ENCODE measurements around the gene DDX1.

DDX1 gene

GRCh38 chr2:15556311-15556930 is 35.2 kb upstream of the DDX1 start:
- H3K4me3 ChIP-seq (ENCODE audit: control insufficient read depth, low read depth, low read length) = no peak overlapping the region
- TF ChIP-seq, protein P1, sequence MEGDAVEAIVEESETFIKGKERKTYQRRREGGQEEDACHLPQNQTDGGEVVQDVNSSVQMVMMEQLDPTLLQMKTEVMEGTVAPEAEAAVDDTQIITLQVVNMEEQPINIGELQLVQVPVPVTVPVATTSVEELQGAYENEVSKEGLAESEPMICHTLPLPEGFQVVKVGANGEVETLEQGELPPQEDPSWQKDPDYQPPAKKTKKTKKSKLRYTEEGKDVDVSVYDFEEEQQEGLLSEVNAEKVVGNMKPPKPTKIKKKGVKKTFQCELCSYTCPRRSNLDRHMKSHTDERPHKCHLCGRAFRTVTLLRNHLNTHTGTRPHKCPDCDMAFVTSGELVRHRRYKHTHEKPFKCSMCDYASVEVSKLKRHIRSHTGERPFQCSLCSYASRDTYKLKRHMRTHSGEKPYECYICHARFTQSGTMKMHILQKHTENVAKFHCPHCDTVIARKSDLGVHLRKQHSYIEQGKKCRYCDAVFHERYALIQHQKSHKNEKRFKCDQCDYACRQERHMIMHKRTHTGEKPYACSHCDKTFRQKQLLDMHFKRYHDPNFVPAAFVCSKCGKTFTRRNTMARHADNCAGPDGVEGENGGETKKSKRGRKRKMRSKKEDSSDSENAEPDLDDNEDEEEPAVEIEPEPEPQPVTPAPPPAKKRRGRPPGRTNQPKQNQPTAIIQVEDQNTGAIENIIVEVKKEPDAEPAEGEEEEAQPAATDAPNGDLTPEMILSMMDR (IDR thresholded peaks at IDR 0.05; ENCODE audit: control insufficient read depth, insufficient read depth, low read depth, low read length, missing control alignments) = no peak
- no peak for DNase-seq (ENCODE audit: low read depth)

DNA sequence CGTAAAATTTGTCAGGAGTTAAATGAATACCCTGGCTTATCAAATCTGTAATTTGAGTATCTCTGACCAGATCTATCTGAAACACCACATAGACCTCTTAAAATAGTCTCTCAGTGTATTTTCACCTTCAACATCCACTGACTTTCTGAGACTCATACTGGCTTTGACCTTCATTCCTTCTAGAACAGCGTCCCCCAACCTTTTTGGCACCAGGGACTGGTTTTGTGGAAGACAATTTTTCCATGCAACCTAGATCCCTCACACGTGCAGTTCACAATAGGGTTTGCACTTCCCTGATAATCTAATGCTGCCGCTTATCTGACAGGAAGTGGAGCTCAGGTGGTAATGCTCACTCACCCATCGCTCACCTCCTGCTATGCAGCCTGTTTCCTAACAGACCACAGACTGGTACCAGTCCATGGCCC is 33.8 kb upstream of the DDX1 start:
- no peak for DNase-seq (ENCODE audit: low read depth)
- H3K4me3 ChIP-seq (ENCODE audit: control insufficient read depth, low read depth, low read length) = no peak overlapping the region
- TF ChIP-seq, protein P1 (IDR thresholded peaks at IDR 0.05; ENCODE audit: control insufficient read depth, insufficient read depth, low read depth, low read length, missing control alignments) = no peak

GRCh38 chr2:15559379-15560139 is 32.1 kb upstream of the DDX1 start:
- peak overlapping the region; percentile 81 for H3K4me3 ChIP-seq (ENCODE audit: control insufficient read depth, low read depth, low read length)
- no peak for DNase-seq (ENCODE audit: low read depth)
- TF ChIP-seq, protein P1 (IDR thresholded peaks at IDR 0.05; ENCODE audit: control insufficient read depth, insufficient read depth, low read depth, low read length, missing control alignments) = no peak

- TF ChIP-seq, protein P1 (IDR thresholded peaks at IDR 0.05; ENCODE audit: control insufficient read depth, insufficient read depth, low read depth, low read length, missing control alignments) = no peak
- DNase-seq (ENCODE audit: low read depth) = no peak
- H3K4me3 ChIP-seq (ENCODE audit: control insufficient read depth, low read depth, low read length) = peak overlapping the region; percentile 81
Observed at GRCh38 chr2:15560140-15560987, 31.3 kb upstream of the DDX1 start.

DNA sequence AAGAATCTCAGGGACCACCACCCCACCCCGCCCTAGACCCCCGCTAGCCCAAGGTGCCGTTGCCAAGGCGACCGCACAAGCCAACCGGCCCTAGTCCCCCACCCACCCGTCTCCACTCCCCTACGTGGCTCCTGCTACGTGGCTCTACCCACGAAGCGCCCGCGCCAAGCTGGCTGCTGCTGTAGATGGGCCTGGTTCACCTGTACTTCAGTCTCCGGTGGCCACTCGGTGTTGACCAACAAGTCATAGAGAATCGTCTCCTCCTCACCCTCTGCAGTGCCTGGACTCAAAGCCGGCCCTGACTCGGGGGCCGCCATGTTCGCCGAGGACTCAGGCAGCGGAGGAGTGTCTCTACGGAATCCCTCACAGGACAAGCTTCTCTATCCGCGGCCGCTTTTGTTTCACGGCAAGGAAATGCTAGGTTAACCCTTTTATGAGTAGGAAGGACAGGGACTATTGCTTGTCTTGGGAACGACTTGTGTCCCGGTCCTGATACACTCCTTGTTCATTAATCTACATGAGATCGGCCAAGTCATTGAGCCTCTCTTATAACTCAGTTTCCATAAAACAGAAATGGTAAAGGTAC is 30.6 kb upstream of the DDX1 start, which contains the start of gene NBAS:
Gene NBAS, minus strand, starts transcription at position 347 of the 586 bp plus-strand sequence. Its CDS starts 30 bp downstream, at position 317.
- TF ChIP-seq, protein P1 (IDR thresholded peaks at IDR 0.05; ENCODE audit: control insufficient read depth, insufficient read depth, low read depth, low read length, missing control alignments) = no peak
- DNase-seq (ENCODE audit: low read depth) = peak; percentile 33
- H3K4me3 ChIP-seq (ENCODE audit: control insufficient read depth, low read depth, low read length) = peak within 1 kb of the TSS; percentile 81

All from AG09309 (cell line).